AG09309 (cell line): Measurements from ENCODE around the gene CYP2W1.

ENCODE experiments used
- DNase-seq: peaks from one replicate; pipeline ENCODE4 v3.0.0-alpha.2; 2010; ENCODE audit warnings: low read depth
- H3K4me3 ChIP-seq: 2 replicates; pipeline ENCODE4 v1.5.1; 2011; ENCODE audit warnings: mild to moderate bottlenecking, low read depth, low read length, moderate library complexity; ENCODE audit not compliant: control insufficient read depth
- TF ChIP-seq, protein P1 (sequence below): IDR thresholded peaks from 2 replicates; pipeline ENCODE4 v1.5.1; 2011; ENCODE audit warnings: mild to moderate bottlenecking, low read depth, low read length, inconsistent platforms; ENCODE audit not compliant: insufficient read depth, control insufficient read depth; ENCODE audit errors: missing control alignments

Gene CYP2W1

DNA sequence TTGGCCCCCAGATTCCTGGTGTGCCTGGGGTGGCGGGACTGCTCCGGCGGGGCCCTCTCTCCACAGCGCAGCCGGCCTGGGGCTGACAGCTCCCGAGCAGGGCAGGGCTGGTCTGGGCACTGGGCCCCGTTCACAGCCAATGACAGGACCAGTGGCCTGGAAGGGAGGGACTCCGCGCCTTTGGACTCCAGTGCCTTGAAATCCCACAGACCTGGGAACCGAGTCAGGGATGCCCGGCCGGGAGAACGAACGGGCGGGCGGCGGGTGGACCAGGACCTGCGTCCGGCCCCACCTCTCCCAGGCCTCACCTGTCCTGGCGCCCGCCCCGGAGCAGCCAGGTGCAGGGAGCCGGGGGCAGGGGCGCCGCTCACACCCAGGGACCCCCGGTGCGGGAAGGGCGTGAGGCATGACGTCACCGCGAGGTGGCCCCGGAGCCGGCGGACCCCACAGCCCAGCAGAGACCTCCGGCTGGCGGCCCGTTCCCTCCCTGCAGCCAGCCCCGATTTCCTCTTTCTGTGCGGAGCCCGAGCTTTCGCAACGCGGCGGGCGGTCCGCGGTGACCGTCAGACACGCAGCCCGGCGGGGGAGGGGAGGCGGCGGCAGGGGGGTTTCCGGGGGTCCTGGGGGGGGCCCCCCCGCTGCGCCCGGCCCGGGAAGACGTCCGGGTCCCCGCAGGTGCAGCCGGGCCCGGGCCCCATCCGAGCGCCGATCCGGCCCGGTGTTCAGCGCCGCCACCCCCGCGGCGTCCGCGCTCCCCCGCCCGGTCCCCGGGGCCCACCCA lies 29.2 kb upstream of the CYP2W1 start:
- no peak for DNase-seq
- TF ChIP-seq, protein P1, sequence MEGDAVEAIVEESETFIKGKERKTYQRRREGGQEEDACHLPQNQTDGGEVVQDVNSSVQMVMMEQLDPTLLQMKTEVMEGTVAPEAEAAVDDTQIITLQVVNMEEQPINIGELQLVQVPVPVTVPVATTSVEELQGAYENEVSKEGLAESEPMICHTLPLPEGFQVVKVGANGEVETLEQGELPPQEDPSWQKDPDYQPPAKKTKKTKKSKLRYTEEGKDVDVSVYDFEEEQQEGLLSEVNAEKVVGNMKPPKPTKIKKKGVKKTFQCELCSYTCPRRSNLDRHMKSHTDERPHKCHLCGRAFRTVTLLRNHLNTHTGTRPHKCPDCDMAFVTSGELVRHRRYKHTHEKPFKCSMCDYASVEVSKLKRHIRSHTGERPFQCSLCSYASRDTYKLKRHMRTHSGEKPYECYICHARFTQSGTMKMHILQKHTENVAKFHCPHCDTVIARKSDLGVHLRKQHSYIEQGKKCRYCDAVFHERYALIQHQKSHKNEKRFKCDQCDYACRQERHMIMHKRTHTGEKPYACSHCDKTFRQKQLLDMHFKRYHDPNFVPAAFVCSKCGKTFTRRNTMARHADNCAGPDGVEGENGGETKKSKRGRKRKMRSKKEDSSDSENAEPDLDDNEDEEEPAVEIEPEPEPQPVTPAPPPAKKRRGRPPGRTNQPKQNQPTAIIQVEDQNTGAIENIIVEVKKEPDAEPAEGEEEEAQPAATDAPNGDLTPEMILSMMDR, result no peak
- H3K4me3 ChIP-seq, result no peak overlapping the region; the same call in none of the 2 replicates

DNA sequence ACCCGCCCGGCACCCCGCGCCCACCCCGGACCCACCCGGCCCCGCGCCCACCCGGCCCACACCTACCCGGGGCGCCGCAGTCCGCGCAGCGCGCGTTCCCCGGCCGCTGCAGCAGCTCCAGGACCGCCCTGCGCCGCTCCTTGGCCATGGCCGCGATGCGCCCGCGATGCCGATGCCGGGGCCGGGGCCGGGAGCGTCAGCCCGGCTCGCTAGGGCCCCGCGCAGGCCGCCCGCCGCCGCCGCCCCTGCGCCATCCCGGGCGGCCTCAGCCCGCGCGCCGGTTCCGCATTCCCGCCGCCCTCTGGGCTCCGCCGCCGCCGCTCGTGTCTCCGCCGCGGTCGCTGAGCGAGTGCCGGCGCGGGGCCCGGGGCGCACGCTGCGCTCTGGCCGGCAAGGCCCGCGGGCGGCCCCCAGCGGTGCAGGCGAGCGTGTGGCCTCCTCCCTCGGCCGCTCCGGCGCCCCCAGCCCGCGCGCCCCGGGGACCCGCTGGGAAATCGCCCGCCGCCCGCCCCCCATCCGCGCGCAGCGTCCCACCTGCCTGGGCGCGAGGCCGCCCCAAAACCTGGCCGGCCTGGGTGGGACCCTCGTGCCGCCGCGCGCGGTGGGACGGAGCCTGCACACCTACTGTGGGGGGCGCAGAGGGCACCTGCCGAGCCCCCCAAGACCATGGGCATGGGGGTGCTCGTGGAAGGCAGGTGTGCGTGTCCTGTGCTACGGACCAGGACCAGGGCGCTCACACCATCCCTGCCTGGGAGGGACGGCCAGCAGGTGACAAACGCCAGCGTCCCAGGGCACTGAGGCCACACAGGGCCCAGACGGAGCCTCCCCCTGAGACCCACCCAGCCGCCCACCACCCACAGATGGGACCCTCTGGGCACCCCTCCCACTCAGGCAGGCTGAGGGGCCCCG lies 28.4 kb upstream of the CYP2W1 start, which contains the start of gene ADAP1:
Gene ADAP1 (minus strand): TSS at position 351 of the 909 bp plus-strand sequence. CDS start 203 bp downstream, at position 148.
- TF ChIP-seq, protein P1, result no peak
- no peak for DNase-seq
- no peak within 1 kb of the TSS; the same call in none of the 2 replicates for H3K4me3 ChIP-seq

DNA sequence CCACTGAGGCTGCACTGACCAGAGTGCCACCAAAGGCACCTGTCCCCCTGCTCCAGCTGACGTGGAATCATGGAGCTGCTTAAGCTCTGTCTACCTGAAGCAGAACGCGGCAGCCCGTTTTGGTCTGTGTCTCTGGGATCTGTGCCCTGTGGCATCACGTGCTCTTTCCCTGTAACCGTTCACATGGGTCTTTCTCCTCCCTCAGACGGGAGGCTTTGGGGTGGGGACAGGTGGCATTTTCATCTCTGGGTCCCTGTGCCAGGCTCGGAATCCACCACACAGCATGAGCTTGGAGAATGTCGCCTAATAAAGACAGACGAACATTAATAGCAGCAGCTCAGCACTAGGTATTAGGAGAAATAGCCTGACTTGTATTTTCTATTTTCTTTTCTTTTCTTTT lies 26.9 kb upstream of the CYP2W1 start:
- no peak for DNase-seq
- no peak overlapping the region for H3K4me3 ChIP-seq
- TF ChIP-seq, protein P1, result no peak

DNA sequence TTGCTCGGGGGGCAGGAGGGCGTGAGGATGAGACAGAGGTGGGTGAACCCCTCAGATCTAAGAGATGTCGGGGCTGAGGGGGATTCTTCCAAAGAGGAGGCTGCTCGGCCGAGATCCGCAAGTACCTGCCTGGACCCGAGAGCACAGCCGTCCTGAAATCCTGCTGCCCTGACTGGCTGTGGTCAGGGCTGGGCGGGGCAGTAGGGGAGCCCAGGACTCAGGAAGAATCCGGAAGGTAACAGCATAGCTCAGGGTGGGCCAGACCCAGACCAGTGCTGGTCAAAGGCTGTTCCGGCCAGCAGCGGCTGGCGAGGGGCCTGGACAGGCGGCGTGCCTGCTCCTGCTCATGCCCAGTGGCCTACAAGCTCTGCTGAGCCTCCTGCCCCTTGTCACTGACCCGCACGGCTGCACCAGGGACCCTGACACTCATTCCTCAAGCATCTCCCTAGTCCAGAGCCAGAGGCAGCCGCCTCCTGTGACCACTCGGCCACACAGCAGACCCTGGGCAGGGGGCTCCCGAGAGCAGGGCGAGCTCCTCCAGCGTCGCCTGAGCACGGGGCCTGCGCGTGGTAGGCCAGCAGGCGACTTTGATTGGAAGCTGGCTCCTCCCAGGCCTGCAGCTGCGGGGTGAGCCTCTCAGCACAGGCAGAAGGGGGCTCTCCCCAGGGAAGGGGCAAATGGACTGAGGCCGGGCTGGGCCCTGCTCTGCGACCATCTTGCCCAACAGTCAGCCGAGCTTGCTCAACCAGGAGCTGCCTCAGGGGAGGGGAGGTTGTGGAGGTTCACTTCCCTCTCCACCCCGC lies 25.4 kb upstream of the CYP2W1 start:
- no peak for DNase-seq

DNA sequence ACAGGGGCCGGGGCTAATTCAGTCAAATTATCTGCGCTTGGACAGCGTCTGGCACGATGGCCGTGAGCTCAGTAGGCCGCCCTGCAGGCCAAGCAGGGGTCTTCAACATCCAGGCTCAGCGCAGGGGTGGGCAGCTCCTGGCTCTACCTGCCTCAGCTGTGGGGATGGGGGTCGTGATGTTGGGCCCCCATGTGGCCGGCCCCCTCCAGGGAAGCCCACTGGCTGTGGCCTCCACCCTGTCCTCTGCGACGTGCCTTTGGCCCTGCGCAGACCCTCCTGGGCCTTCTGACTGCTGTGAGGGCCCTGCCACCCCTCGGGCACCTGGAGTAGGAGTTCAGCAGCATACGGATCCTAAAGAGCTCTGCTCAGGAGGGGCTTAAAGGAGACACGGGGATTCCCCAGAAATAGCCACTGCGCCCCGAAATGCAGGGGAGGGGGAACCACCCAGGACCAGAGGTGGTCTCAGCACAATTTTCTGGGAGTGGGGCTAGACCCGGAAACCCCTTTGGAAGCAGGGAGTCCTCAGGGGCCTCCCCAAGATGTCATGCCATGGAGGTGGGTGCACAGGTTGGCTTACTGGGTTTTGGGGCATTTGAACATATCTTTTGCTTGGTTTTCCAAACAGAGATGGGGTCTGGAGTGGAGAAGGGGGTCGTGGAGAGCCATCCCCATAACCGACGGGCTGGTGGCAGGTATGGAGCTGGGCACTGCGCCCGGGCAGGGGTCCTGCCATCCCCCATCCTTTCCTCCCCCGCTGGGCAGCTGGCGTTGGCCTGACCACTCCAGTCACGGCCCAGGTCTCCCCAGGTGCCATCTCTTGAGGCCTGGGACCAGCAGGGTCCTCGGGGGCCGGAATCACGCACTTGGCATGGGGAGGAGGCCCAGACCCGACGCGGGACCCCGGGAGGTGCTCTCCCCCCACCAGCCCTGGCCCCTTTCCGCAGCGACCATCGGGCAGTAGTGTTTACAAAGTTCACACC lies 24.5 kb upstream of the CYP2W1 start:
- DNase-seq, result no peak
- H3K4me3 ChIP-seq, result no peak overlapping the region
- TF ChIP-seq, protein P1, result no peak

More for the DNA sequence above, 25.4 kb upstream of the CYP2W1 start:
- TF ChIP-seq, protein P1, result no peak
- H3K4me3 ChIP-seq, result no peak overlapping the region
